GM21717 (cell line): Measurements from ENCODE around the gene TLE6.
"Not testable (repeated sequence)": the region's sequence is repeated elsewhere in the genome, so short reads cannot be mapped to it uniquely, and the experiment has no call there.

Experiments used
- ATAC-seq: cut with Tn5 transposase; IDR thresholded peaks from one replicate; pipeline ENCODE4 v1.9.1; 2021; ENCODE audit warnings: mild to moderate bottlenecking, moderate library complexity; ENCODE audit not compliant: unreplicated experiment

Gene TLE6

GRCh38 chr19:3027292-3027691 is 49.9 kb downstream of the TLE6 start:
- ATAC-seq = no peak

GRCh38 chr19:3027981-3028304 is 50.6 kb downstream of the TLE6 start:
- ATAC-seq = no peak

DNA sequence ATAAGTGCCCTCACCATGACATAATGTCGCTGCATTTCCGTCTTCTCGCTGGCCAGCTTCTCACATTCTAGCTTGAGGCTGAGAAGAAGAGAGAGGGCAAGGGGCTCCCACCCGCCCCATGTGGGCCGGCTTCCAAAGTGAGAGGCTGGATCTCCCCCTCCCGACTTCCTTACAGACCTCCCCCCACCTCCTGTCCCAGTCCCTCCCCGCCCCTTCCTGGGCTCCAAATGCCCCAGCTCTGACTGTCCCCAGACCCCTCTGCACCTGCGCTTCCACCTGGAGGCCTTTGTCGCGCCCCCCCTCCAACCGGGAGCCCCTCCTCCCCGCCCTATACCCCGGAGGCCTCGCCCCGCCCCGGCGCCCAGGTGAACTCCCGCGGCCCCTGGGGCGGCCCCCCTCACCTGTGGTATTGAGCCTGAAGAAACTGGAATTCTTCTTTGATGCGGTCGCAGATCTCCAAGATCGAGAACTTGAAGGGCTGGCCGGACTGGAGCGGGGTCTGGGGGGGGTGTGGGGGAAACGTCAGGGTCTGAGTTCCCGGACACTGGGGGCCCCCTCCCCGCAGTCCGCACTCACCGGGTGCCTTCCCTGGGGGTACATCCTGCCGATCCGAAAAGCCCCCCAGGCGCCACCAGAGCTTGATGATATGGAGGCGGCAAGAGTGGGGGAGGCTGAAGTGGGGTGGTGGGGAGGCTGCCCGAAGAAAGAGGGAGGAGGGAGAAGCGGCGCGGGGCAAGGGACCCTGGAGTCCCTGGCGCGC is 51.1 kb downstream of the TLE6 start:
- ATAC-seq = no peak

DNA sequence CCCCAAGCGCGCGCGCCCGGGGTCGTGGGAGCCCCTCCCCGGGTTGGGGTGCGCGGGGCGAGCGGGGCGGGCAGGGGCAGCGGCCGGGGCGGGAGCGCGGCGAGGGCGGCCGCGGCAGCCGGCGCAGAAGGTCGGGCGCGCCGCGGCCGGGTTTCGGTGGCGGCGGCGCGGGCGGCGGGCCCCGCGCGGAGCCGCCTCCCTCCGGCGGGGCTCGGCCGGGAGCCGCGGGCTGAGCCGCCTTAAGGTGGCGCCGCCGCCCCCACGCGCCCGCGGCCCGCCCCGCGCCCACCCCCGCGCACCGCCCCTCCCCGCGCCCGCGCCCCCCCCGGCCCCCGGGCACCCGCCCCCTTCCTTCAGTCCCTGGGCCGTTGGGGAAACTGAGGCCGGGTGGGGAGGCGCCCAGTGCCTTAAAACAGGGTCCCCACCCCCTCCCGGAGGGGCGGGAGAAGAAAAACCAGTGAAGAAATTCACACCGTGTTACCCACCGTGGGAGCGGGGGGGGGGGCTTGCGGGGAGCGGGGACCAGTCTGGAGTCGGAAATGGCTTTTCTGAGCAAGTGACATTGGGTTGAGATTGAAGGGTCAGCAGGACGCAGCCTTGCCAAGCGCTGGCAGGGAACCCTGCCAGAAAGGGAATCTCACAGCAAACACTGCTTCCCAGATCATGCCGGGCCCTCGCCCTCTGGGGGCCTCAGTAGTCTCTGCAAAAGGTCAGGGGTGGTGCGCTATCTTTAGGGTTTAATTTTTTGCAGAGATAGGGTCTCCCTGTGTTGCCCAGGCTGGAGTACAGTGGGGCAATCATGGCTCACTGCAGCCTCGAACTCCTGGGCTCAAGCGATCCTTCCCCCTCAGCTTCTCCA is 51.9 kb downstream of the TLE6 start, which contains the start of gene TLE2:
TLE2 (minus strand) TSS at position 216 of the 859 bp plus-strand sequence. CDS start 376 bp downstream, outside the sequence.
- ATAC-seq = no peak

GRCh38 chr19:3031607-3031867 is 54.2 kb downstream of the TLE6 start:
- ATAC-seq = no peak

DNA sequence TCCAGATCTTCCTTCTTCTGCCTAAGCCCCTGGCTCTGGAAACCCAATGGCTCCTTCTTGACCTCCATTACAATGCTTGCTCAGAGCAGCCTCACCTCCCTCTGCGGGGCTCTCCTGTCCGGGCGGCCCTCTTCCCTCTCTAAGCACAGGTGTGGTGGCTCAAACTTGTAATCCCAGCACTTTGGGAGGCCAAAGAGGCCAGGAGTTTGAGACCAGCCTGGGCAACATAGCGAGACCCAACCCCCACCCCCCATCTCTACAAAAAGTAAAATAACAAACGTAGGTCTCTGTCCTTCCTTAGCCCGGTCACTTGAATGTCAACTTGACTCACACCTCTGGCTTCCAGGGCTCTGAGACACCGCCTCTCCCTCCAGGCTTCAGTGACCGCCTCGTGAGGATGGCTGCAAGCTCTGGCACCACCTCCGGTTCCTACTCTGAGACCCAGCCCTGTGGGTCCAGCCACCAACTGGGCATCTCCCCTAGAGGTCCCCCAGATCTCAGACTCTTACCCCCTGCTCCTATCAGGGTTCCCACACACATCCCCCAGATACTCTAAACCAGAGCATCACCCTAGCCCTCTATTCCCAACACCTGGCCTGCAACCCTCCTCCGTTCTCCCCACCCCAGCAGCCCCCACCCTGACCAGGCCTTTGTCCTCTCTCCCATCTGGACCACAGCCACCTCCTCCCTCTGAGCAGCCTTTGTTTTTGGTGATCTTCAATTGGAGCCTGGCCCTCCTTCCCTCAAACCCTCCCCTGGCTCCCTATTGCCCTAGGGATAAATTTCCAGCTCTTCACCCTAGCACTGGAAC is 56.4 kb downstream of the TLE6 start:
- no peak for ATAC-seq

DNA sequence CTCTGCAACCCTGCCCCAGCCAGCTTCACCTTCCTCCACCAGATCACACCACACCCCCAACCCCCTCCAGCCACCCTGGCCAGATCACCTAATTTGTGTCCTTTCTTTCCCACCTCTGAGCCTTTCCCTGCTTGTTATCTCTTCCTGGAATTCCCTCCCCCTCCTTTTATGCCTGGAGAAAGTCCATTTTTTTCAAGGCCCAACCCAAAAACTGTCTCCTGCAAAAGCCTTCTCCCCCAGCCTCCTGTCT is 57.0 kb downstream of the TLE6 start:
- ATAC-seq = no peak

DNA sequence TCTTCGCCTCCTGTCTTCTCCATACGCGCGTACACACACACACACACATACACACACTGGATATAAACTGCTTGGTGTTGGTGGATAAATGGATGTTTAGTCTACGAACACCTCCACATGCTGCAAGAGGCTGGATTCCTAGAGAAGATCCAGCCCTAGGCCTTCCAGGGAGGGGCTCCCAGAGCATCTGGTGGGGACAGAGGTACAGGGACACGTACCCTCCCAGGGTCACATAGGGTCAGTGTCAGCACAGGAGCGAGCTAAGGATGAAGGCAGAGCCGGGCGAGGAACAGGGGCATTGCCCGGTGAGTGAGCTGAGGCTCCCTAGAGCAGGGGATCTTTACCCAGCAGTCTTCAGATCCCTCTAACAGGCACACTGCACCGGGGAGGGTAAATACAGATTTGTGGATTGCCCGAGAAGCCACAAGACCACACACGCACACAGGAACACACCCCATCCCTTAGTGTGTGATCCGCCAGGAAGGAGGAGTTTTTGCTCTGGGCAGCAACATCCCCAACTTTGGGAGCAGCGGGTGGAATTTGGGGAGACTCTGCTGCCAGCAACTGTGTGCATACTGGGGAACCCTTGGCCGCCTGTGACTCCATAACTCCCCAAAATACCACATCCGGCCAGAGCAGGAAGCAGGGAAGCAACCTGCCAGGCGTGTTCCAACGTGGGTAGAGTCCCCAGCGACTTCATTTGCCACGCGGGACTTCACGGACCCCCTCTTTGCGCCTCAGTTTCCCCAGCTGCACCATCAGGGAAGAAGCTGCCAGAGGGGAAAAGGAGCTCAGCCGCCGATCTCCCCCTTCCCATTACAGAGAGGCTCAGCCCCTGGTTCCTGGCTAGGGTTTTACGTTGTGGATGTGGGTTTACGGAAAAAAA is 57.5 kb downstream of the TLE6 start:
- ATAC-seq = peak; percentile 3

GRCh38 chr19:3035542-3036118 is 58.3 kb downstream of the TLE6 start:
- peak; percentile 74 for ATAC-seq

DNA sequence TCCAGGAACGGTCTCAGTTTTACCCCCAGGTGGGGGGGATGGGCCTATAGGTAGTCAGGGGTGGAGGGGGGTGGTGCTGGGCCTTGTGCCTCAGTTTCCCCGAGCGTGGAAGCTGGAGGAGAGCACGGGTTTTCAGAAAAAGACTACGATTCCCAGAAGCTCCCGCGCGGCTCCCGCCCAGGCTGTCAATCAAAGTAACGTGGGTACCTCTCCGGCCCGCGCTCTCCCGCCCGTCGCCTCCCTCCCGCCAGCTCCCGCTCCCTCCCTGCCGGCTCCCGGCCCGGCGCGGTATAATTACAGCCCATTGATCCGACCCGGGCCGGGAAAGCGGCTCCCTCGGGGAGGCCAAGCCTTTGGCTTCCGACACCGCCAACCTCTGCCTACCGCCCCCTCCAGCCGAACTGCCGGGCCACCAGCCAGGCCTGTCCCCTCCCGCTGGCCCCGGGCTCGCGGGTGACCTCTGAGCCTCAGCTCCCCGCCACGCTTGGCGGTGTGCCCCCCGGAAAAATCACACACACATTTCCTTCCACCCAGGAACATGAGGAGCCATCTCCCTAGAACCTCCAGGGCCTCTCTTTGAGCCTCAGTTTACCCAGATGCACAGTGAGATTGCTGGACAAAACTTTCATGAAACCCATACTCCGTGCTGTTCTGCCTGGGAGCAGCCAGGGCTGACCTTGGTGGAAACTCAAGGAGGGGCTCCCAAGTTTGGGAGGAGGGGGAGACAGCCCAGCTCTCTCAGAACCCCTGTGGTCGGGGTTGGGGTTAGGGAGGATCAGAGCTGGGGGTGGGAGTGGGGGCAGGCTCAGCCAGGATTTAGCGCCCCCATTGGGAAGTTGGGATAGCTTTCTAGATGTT is 59.0 kb downstream of the TLE6 start:
- ATAC-seq = peak; percentile 40

- not testable (repeated sequence) for ATAC-seq
Observed at GRCh38 chr19:3036977-3037544, 59.7 kb downstream of the TLE6 start.

DNA sequence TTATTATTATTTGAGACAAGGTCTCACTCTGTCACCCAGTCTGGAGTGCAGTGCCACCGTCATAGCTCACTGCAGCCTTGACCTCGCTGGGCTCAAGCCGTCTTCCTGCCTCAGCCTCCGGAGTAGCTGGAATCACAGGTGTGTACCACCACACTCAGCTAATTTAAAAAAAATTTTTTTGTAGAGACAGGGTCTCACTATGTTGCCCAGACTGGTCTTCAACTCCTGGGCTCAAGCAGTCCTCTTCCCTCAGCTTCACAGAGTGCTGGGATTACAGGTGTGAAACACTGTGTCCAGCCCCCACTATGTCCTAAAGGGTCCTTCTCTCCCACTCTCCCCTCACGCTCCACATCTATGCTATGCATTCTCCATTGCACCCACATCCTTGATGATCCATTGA is 60.9 kb downstream of the TLE6 start:
- no peak for ATAC-seq

GRCh38 chr19:3039125-3039524 is 61.8 kb downstream of the TLE6 start:
- ATAC-seq = no peak

GRCh38 chr19:3039641-3040077 is 62.3 kb downstream of the TLE6 start:
- ATAC-seq = no peak

GRCh38 chr19:3041327-3041726 is 64.0 kb downstream of the TLE6 start:
- ATAC-seq = no peak

DNA sequence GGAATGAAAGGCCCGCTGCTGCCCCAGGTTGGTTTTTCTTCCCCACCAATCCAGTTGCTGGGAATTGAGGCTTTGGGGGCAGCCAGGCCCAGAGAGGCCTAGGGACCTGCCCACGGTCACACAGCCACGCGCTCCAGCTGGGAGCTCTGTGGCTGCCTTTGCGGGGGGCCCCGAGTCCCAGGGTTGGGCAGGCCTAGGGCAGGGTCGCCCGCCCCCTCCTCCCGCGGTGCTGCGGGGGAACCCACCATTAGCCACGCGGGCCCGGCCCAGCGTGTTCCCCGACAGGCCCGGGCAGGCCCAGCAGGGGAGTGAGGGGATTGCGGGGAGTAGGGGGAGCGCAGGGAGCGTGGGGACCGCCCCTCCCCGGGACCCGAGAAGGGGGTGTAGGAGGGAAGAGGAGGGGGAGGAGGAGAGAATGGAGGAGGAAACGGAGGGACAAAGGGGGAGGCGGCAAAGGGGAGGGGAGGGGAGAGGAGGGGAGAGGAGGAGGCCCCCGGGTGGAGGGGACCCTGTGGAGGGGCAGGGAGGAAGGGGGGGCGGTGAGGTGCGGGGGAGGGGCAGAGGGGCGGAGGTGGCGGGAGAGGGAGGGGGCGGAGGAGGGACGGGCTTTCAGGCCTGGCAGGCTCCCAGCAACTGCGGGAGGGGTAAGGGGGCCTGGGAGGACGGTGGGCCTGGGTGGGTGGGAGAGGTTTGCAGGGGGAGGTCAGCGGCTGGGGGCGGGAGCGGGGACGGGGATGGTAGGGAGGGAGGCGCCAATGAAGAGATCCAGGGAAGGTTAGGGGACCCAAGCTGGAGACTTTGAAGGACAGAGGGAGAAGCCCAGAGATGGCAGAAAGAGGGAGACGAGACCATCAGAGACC is 64.6 kb downstream of the TLE6 start:
- no peak for ATAC-seq

- no peak for ATAC-seq
Observed at GRCh38 chr19:3042621-3043267, 65.4 kb downstream of the TLE6 start.
